GM19397 (cell line): Measurements from ENCODE around the gene UPK3BL2.
A peak's percentile ranks its signal among the peaks of the same experiment; 100 is the strongest.
"Not testable (repeated sequence)": the region's sequence is repeated elsewhere in the genome, so short reads cannot be mapped to it uniquely, and the experiment has no call there.

Source experiments
- ATAC-seq: cut with Tn5 transposase; IDR thresholded peaks from one replicate; pipeline ENCODE4 v1.9.1; 2021; ENCODE audit warnings: mild to moderate bottlenecking, moderate library complexity; ENCODE audit not compliant: unreplicated experiment

The UPK3BL2 gene

DNA sequence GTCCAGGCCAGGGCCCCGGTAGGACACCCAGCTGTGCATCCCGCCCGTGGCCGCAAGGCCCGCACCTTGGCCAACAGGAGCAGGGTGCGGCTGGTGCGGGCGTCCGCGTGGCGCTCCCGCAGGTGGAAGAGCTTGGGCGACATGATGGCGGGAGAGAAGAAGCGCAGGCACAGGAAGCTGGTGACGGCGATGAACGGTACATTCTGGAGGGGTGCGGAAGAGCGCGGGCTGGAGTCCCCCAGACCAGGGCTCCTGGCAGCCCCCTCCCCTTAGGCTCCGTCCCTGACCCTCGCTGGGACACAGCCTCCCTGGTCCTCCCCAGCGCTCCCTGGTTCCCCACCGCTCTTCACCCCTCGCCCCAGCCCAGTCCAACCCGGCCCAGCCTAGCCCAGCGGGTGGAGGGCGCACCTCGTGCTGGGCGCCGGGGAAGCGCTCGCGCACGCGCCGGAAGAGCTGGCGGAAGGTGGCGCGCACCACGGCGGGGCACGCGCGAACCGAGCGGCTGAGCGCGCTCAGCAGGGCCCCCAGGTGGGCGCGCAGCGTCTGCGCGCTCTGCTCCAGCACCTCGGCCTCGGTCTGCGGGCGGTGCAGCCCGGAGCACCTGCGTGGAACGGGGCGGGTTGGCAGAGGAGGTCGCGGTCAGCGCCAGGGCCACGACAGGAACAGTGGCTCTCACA lies 48.9 kb downstream of the UPK3BL2 start:
- peak; percentile 72 for ATAC-seq

DNA sequence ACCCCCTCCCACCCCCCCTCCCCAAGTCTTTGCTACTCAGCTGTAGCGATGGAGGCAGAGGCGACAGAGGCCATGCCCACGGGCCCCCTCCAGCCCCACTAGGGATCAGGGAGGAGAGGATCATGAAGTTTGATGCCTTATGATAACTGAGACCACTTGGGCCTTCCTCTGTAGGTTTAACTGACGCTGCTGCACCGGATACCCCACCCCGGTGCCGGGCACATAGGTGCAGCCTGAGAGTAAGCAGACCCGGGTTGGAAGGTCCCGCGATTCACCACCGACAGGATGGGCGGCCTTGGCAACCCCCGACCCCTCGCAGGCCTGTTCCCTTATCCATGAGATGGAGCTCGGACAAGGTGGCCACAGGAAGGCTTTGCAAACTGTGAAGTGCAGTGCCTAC lies 49.5 kb downstream of the UPK3BL2 start:
- ATAC-seq: not testable (repeated sequence)

DNA sequence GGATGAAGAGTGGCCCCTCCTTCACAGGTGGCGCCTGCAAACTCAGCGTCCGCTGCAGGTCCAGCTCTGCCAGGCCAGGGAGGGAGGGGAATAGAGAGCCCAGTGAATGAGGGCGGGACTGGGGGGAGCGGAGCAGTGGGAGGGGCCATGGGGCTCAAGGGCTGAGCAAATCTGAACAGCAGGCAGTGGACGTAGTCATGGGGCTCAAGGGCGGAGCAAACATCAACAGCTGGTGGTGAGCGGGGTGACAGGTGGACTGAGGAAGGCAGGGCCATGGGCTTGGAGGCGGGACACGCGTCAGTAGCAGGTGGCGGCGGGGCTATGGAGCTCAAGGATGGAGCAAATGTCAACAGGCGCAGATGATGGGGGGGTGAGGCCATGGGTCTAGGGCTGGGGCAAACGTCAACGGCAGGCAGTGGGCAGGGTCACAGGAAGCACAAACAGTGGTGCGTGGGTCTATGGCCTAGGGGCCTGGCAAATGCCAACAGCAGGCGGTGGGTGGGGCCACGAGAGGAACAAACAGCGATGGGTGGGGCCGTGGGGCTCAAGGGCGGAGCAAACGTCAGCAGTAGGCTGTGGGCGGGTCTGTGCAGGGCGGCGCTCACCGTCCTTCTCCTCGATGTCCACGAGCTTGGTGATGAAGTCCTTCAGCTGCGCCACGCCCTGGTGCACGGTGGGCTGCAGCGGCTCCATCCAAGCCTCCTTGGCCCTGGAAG lies 50.1 kb downstream of the UPK3BL2 start:
- peak; percentile 35 for ATAC-seq

DNA sequence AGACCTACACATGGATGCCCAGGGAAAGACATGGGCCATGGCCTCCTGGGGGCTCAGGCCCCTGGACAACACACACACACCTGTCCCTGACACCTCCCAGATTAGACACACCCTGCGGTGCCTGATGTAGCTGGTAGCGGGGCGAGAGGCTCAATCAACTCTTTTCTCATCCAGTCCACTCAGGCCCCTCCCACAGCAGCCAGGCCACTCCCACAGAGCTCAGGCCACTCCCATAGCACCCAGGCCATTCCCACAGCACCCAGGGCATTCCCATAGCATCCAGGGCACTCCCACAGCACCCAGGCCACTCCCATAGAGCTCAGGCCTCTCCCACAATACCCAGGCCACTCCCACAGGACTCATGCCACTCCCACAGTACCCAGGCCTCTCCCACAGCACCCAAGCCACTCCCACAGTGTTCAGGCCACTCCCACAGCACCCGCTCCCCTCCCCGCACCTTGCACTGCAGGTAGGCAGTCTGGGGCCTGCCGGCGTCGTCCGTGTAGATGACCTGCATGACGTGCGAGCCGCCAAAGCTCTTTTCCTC lies 52.9 kb downstream of the UPK3BL2 start:
- ATAC-seq: peak; percentile 33
